CD4-positive, alpha-beta T cell treated with Interleukin-15 for 4 hours (primary cell): ENCODE measurements around the gene OLIG1.

Source experiments
- DNase-seq: peaks from one replicate; pipeline ENCODE4 v3.0.0-alpha.2; 2020; ENCODE audit warnings: low spot score

Gene OLIG1

DNA sequence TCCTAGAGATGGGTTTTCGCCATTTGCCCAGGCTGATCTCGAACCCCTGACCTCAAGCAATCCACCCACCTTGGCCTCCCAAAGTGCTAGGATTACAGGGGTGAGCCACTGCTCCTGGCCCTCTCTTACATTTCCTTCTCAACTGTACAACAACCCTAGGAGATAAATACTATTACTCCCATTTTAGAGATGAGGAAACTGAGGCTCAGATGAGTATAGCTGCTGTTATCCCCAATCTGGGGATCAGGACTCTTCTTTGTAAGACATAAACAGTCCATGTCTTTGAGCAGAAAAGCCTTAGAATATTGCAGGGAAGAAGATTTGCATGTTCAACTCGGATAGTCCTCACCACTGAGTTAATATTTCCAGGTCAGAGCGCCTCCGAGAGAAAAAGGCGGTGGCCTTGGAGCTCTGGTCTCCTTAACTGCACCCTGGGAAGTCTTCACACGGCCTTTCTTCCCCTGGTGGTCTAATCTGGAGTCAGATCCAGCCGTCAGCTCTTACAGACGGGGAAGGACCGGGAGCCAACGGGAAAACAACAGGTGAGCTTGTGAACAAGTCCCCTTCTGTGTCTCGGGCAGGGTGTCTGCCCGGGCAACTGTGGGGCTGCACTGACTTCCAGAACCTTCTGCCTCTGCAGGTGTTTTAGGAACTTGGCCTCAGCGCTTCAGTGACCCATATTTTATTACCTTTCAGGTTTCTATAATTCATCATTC lies 5.9 kb upstream of the OLIG1 start:
- no peak for DNase-seq

DNA sequence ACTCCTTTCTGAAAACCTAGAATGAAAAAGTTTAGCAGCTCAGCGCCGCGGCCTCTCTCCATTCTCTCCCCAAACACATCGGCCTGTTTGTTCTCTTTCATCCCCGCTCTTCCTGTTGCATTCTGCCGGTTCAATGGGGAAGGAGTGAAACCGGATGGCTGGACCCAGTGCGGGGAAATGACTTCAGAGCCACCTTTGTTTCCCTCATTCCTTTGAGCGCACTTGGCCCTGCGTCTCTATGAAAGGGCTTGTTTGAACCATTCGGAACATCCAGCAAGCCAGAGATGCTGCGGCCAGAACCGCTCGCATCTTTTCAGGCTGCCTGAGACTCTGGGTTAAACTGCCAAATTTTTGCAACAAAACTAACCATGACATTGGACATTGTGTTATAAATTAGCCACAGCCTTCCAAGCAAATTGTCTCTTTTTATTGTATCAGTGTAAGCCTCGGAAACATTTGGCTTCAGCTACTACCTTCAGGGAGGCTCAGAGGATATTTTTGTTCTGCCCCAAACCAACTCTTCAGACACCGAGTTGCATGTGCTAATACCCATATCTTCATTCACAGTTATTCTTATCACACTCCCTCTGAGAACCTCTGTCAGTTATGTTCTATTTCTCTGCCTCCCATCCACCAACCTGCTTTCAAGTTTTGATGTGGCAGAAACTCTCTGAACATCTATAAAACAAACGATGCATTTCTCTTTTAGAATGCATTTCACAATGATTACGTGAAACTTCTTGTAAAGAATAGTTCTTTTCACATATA lies 5.1 kb upstream of the OLIG1 start:
- DNase-seq, result no peak

DNA sequence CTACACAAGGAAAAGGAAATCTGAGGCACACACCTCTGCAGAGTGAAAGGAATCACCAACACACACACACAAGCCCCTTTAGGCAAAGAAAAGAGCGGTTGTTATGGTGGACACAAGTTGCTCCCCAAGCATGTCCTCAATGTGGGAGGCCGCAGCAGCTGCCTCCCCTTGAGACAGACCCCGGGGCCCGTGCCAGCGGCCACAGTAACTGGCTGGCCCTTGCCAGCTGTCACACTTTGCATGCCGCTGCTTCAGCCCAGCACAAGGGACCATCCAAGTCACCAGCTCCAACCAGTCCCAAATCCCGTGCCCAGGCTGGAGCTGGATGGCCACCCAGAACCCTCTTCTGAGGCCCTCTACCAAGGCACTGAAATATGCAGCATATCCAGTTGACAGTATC lies 2.9 kb upstream of the OLIG1 start:
- DNase-seq, result no peak

DNA sequence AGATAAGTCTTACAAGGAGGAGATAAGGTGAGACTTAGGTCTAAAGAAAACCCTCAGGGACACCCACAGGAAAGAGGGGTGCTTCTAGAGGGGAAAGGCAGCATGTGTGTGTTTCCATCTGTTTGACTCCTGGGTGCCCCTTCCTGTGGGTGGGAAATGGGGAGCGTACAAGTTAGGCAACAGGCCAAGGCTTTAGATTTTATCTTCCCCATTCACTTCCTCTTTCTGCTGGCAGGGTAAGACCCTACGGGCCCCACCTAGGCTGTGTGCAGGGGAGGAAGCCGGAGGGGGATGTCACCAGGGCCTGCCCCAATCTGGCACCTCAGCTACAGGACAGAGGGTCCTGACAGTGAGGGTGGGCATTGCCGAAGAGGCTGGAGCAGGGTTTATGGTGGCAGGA lies 2.5 kb upstream of the OLIG1 start:
- DNase-seq, result no peak

DNA sequence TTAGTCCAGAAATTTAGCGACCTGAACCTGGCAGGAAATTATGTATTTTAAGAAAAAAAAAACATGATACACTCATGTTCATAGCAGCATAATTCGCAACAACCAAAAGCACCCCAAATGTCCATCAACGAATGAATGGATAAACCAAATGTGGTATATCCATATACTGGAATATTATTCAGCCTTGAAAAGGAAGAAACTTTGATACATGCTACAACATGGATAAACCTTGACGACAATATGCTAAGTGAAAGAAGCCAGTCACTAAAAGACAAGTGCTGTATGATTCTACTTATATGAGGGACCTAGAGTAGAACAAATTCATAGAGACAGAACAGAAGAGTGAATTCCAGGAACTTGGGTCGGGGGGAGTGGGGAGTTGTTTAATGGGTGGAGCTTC lies 698 bp upstream of the OLIG1 start:
- no peak for DNase-seq

DNA sequence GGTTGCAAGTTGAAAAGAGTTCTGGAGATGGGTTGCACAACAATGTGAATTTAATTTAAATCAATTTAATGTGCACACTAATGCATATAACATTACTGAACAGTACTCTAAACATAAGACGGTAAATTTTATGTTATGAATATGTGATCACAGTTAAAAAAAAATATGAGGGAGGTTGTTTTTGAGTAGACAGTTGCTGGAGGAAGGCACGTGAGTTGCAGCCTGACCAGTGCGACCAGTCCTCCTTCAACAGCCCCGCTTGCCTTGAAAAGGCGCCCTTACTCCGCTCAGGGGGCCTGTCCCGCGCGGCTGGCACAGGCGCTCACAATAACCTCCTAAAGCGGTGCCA lies 322 bp upstream of the OLIG1 start:
- no peak for DNase-seq

DNA sequence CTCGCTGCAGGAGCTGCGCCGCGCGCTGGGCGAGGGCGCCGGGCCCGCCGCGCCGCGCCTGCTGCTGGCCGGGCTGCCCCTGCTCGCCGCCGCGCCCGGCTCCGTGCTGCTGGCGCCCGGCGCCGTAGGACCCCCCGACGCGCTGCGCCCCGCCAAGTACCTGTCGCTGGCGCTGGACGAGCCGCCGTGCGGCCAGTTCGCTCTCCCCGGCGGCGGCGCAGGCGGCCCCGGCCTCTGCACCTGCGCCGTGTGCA lies 730 bp downstream of the OLIG1 start:
- no peak for DNase-seq

DNA sequence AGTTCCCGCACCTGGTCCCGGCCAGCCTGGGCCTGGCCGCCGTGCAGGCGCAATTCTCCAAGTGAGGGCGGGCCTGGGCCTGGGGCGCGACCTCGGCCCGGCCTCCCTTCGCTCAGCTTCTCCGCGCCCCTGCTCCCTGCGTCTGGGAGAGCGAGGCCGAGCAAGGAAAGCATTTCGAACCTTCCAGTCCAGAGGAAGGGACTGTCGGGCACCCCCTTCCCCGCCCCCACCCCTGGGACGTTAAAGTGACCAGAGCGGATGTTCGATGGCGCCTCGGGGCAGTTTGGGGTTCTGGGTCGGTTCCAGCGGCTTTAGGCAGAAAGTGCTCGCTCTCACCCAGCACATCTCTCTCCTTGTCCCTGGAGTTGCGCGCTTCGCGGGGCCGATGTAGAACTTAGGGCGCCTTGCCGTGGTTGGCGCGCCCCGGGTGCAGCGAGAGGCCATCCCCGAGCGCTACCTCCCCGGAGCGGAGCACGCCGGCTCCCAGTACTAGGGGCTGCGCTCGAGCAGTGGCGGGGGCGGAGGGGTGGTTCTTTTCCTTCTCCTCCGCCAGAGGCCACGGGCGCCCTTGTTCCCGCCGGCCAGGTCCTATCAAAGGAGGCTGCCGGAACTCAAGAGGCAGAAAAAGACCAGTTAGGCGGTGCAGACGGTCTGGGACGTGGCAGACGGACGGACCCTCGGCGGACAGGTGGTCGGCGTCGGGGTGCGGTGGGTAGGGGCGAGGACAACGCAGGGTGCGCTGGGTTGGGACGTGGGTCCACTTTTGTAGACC lies 1.2 kb downstream of the OLIG1 start:
- DNase-seq, result no peak

DNA sequence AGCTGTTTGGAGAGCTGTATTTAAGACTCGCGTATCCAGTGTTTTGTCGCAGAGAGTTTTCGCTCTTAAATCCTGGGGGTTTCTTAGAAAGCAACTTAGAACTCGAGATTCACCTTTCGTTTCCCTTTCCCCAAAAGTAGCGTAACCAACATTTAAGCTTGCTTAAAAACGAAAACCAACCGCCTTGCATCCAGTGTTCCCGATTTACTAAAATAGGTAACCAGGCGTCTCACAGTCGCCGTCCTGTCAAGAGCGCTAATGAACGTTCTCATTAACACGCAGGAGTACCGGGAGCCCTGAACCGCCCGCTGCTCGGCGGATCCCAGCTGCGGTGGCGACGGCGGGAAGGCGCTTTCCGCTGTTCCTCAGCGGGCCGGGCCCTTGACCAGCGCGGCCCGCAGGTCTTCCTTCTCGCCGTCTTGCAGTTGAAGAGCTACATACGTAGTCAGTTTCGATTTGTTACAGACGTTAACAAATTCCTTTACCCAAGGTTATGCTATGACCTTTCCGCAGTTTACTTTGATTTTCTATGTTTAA lies 1.9 kb downstream of the OLIG1 start:
- DNase-seq, result no peak

DNA sequence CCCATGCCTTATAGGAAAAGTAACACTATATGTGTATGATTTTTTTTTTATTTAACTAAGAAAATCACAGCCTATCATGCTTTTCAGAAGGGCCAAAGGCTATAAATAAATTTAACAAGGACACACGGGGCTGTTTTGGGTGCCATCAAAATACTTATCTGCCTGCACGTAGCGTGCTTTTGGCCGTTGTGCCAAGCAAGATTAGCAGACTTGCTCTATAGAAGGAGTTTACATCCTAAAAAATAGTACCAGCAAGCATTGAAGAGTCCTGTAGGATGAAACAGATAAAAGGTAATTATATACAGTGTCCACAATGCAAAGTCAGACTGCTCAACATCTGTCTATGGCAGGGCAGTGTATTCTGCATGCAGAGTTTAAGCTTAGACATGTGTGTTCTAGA lies 3.7 kb downstream of the OLIG1 start:
- DNase-seq, result no peak

DNA sequence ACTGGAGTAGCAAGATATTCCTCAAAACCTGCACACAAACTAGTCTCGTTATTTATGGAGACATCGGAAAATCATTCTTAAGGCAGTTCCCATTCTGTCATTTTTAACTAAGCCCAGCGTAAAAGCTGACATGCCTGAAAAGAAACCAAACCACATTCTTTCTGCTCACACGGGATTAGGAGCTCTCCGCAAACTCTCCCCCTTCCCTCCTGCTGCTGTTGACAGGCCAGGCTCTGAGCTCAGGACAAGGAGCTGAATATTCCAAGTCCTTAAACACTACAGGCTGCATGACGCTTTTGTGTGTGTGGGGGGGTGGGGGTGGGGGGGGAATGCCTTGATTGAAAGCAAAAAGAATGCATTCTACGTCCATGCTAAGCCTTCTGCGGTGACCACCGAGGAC lies 5.2 kb downstream of the OLIG1 start:
- DNase-seq, result no peak

DNA sequence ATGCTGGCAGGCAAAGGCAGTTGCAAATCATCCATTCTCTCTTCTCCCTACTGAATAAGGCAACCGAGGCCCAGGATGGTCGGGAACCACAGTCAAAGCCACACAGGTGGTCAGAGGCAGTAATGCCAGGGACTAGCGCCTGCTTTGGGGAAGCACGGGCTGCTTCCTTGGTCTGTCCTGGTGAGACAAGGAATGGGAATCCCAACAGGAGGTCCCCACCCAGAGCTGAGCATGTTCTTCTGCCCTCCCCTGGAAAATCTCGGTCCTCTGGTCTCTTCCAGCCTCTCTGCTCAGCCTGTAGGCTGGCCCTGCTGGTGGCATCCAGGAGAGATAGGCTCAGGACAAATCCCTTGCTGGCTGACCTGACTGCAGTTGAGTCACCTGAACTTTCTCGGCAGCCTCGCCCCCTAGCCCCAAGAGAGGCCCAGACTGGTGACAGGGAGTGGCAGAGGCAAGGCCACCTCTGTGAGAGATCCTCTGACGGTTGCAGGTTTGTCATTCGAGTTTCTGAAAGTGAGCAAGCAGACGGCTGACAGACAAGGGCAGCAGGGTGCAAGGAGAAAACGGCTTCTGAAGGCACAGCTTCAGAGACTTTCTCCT lies 5.8 kb downstream of the OLIG1 start:
- DNase-seq, result no peak

DNA sequence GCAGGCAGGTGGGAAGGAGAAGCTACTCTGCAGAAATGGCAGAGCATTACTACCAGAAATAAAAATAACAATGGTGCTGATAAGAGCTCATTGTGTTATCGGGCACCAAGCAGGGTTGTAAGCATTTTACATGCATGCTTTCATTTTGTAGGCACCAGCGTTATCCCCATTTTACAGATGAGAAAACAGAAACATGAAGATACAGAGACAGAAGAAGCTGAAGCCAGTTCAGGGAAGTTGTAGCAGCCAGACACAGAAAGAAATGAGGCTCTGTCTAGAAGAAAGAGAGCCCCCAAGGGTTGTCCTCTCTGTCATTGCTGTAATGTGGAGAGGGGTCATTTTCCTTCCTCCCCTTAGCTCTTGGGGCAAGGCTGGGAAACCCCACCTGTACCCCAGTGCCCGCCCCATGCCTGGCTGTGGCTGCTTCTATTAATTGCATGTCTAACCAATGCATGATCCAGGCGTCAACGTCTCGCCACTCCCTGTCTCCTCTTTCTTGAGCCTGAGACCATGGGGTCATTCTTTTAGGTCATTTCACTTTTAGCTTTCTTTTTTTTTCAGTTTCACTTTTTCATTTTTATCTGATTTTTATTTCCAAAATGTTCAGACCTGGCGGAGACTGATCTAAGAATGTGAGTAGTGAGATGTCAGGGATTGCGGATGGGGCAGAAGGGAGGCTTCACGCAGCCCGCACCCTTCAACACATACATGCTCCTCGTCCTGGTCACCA lies 6.8 kb downstream of the OLIG1 start:
- no peak for DNase-seq

DNA sequence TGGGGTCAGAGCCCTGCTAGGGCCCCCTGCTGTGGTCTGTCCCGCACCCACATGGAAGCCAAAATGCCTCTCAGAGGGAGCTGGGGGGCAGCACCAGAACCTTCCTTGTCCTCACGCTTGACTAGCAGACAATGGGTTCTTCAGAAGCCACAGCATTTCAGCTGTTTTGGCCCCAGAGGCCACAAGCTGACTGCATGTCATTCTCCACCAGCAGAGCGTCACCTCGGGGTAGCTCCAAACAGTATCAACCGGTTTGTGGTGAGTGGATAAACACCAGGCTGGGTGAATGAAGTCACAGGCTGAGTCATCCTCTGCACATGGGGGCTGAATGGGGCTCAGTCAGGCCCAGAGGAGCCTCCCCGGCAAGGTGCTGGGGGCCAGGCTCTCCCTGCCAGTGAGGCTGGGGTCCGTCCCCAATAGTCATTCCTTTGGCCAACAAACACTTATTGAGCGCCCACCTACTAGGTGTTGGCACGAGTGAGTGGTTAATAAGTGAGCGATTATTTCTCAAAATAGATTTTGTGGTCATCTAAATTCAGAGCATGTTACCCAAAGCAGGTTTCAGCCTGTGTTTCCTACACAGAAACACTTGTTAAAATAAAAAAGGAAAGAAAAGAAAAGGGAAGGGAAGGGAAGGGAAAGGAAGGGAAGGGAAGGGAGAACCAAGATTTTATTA lies 9.1 kb downstream of the OLIG1 start:
- DNase-seq, result peak; percentile 16

DNA sequence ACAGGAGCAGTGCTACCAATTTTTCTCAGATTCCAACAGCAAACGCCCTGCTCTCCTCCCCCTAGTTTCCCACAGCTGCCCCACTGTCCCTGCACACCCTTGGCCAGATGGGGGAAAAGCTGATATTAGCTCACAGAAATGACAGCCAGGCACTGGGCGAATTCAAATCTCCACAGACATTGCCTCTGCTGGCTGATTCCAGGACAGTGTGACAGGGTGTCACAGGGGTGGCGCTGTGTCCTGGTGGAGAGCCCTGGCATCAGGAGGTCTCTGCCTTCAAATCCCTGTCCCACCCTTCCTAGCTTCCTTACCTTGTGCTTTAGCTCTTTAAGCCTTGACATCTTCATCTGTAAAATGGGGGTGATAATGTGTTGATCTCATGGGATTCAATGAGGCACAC lies 10.4 kb downstream of the OLIG1 start:
- no peak for DNase-seq

DNA sequence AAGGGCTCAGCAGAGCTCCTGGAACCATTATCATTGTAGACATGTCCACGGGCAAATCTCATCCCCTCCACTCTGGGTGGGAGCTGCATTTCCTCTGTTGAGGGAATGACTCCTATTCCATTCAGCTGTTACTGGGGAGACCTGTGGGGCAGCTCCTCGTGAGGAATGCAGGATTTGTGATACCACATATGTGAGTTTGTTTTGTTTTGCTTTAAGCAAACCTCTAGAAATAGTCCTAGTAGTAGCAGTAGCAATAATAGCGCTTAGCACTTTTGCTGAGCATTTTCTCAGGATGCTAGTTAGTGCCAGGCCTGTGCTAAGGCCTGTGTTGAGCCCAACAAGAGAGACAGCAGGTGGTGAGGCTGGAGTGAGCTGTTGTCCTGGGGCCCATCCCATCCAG lies 10.8 kb downstream of the OLIG1 start:
- no peak for DNase-seq

DNA sequence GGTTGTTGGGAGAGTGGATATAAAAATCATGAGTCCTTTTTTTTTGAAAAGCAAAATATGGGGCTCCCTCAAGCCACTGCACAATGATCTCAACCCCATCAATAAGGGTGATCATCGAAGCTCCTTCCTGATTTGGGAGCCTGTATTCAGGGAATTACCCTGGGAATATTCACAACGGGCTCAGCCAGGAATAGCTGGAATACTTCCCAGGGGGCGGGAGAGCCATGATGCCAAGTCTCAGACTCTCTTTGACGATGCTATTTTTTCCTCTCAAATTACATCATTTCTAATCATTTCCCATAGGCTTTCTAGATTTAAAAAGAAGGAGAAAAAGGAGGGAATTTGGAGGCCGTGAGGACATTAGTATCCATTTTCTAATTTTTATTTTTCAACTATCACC lies 18.4 kb downstream of the OLIG1 start:
- no peak for DNase-seq

DNA sequence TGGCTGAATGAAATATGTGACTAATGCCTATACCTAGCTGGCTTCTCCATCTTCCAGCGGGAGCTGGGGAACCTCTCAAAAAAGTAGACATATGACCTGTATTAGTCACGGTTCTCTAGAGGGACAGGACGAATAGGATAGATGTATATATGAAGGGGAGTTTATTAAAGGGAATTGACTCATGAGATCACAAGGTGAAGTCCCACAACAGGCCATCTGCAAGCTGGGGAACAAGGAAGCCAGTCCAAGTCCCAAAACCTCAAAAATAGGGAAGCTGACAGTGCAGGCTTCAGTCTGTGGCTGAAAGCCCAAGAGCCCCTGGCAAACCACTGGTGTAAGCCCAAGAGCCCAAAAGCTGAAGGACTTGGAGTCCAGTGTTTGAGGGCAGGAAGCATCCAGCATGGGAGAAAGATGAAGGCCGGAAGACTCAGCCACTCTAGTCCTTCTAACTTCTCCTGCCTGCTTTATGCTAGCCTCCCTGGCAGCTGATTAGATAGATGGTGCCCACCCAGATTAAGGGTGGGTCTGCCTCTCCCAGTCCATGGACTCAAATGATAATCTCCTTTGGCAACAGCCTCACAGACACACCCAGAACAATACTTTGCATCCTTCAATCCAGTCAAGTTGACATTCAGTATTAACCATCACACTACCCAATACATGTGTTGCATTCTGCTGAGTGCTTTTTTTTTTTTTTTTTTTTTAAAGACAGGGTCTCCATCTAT lies 19.6 kb downstream of the OLIG1 start:
- no peak for DNase-seq

DNA sequence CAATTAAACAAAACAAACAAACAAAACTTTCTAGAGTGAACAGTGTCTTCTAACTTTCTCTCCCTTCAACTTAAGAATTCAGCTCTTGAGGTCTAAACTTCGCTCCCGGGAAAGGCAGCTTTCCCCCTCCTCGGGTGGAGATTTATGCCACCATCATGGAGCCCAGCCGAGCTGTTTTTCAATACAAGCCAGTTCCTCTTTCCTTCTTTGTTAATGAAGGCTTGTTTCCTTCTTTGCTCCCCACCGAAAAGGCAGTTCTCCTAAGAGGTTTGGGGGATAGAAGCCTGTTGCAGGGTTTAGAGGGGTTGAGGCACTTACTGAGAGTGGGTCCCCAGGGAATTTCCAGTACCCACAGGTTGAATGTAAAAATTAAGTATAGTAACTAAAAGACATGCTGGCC lies 26.5 kb downstream of the OLIG1 start:
- no peak for DNase-seq

DNA sequence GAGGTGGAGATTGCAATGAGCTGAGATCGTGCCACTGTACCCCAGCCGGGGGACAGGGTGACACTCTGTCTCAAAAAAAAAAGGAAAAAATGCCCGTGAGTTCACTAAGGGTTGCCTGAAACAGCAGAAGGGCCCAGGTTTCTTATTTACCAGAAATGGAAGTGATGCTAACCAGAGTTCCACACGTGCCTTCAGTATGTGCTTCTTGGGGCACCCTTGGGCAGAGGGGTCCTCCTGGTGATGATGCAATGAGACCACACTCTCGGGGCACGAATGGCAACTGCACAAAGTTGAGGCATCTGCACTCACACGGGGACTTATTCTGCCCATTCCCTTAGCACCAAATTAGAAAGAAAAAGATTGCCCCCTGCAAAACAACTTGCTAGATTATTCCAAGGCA lies 29.2 kb downstream of the OLIG1 start:
- no peak for DNase-seq
